Bone marrow (tissue), 2 donors: ENCODE measurements around the gene RNU6-9.
A peak's percentile ranks its signal among the peaks of the same experiment; 100 is the strongest.
"Not testable (repeated sequence)": the region's sequence is repeated elsewhere in the genome, so short reads cannot be mapped to it uniquely, and the experiment has no call there.

Experiments
- DNase-seq, 2 donors: peaks; one replicate each; lab custom pipeline; 2025; lab: John Stamatoyannopoulos, UW

The RNU6-9 gene

DNA sequence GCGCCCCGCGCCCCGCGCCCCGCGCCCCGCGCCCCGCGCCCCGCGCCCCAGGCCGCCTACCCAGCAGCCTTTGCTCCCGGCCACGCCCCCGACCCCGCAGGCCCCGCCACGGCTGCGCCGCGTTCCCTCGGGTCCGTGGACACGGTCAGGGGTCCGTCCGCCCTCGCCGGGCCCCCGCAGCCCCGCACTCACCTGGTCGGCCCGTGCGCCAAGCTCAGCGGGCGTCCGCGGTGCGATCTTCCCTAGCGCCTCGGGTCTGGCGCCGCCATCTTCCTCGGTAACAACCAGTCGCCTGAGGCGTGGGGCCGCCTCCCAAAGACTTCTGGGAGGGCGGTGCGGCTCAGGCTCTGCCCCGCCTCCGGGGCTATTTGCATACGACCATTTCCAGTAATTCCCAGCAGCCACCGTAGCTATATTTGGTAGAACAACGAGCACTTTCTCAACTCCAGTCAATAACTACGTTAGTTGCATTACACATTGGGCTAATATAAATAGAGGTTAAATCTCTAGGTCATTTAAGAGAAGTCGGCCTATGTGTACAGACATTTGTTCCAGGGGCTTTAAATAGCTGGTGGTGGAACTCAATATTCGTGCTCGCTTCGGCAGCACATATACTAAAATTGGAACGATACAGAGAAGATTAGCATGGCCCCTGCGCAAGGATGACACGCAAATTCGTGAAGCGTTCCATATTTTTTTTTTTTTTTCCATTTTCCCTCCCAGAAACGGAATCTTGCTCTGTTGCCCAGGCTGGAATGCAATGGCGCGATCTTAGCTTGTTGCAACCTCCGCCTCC is at the start of gene RNU6-9, which contains the start of gene MED16:
RNU6-9 (plus strand) TSS at position 591 of the 796 bp plus-strand sequence.
MED16 (minus strand) TSS at position 294 of the 796 bp plus-strand sequence. CDS start 2,056 bp downstream, outside the sequence.
- peak; percentile 77 to 90 for DNase-seq

DNA sequence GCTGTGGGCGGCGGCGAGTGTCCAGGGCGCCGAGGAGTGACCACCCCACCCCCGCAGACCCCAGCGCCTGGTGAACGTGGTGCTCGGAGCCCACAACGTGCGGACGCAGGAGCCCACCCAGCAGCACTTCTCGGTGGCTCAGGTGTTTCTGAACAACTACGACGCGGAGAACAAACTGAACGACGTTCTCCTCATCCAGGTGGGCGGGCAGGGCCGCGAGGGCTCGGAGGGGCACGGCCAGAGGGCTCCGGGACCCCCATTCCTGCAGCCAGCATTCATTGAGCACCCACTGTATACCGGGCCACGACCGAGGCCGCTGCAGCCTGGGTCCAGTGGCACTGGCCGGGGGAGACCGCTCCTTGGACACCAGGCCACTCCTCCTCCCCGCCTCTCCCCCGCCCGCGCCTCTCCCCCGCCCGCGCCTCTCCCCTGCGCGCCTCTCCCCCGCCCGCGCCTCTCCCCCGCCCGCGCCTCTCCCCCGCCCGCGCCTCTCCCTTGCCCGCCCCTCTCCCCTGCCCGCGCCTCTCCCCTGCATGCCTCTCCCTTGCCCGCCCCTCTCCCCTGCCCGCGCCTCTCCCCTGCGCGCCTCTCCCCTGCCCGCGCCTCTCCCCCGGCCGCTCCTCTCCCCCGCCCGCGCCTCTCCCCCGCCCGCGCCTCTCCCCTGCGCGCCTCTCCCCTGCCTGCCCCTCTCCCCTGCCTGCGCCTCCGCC is 49.3 kb upstream of the RNU6-9 start:
- no peak for DNase-seq

DNA sequence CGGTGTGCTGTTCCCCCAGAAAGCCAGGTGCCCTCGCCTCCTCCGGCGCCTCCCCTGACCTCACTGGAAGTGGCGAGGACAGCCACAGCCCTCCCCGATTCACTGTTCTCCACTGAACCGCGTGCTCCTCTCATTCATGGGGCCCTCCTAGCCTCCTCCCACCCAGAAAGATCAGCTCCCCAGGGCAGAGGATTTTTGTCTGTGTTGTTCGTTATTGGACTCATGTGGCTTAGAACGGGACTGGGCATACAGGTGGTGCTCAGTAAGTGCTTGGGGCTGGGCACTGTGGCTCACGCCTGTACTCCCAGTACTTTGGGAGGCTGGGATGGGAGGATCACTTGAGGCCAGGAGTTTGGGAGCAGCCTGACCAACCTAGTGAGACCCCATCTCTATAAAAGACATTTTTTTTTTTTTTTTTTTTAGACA is 48.7 kb upstream of the RNU6-9 start:
- no peak for DNase-seq

DNA sequence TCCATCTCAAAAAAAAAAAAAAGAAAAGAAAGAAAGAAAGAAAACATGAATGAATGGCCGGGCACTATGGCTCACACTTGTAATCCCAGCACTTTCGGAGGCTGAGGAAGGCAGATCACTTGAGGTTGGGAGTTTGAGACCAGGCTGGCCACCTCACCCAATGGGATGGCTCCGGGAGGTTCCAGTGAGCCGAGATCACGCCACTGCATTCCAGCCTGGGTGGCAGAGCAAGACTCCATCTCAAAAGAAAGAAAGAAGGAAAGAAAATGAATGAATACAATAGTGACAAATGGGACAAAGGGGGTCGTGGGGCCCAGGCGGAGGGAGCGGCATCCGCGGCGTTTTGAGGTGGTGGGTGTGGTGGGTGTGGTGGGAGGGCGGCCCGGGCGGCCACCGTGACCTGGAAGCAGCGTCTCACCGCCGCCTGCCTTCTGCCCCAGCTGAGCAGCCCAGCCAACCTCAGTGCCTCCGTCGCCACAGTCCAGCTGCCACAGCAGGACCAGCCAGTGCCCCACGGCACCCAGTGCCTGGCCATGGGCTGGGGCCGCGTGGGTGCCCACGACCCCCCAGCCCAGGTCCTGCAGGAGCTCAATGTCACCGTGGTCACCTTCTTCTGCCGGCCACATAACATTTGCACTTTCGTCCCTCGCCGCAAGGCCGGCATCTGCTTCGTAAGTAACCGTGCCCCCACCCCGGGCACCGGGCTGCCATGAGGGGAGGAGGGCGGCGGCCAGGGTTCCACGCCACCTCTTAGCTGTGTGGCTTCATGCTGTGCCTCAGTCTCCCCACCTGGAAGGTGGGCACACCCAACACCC is 47.4 kb upstream of the RNU6-9 start:
- no peak for DNase-seq

DNA sequence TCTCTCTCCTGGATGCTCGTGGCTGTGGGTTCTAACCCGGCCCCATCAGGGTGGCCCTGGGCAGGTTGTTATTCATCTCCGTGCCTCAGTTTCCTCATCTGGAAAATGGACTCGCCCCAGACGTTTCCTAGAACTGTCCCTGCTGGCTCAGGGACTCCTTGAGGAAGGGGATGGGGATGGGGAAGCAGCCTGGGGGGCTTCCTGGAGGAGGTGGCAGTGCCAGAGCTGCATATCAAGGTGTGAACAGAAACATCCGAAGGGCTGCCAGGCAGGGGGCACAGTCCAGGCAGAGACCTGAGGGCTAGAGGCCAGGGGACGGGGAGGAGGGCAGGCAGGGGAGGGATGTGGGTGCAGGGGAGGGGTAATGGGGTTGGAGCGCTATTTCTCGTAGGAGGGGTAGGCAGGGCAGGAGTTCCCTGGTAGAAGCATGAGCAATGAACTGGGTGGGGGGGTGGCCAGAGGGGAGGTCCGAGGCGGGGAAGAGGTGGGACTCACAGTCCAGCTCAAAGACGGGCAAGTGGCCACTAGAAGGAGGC is 44.8 kb upstream of the RNU6-9 start:
- no peak for DNase-seq

DNA sequence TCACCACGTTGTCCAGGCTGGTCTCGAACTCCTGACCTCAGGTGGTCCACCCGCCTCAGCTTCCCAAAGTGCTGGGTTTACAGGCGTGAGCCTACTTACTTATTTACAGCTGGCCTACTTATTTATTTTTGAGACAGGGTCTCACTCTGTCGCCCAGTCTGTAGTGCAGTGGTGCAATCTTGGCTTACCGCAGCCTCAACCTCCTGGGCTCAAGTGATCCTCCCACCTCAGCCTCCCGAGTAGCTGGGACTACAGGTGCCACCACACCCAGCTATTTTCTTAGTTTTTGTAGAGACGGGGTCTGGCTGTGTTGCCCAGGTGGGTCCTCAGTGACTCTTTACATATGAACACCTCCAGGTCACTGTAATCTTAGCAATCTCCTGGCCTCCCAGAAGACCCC is 44.1 kb upstream of the RNU6-9 start:
- not testable (repeated sequence) for DNase-seq

DNA sequence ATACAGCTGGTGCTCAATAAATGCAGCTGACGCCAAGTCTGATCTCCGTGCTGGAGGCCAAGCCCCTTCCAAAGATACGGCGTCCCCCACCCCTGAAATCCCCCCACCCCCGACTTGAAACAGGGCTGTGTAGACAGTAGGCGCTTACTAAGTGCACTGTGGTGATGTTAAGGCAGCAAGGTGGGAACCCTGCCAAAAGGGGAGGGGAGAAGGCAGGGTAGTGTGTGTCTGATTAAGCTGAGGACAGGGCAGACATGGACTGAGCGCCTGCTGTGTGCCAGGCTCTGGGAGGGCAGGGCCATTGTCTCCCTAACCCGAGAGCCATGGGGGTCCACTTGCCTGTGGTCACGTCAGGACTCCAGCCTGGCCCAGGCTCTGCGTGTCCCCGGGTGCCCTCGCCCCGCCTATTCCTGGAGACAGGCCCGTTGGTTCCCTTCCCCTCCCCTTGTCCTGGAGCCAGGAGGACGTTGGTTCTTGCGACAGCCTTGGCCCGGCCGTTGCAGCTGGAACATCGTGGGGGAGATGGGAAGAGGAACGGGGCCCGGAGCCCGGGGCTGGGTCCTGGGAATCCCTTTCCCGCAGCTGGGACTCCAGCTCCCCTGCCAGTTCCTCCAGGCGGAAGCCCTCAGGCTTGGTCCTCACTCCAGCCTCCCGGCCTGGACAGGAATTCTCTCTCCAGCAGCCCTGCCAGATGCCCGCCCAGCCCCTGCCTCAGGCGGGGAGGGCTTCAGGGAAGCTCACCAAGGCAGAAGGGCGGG is 42.9 kb upstream of the RNU6-9 start:
- peak in 1 of 2 donors; percentile 33 for DNase-seq

DNA sequence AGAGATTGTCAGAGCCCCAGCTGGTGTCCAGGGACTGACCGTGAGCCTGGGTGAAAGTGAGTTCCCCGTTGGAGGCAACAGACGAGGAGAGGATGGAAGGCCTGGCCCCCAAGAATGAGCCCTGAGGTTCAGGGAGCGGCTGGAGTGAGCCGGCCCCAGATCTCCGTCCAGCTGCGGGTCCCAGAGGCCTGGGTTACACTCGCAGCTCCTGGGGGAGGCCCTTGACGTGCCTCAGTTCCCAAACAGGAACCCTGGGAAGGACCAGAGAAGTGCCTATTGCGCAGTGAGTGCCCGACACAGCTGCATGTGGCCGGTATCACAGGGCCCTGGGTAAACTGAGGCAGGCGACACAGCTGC is 42.3 kb upstream of the RNU6-9 start:
- no peak for DNase-seq

DNA sequence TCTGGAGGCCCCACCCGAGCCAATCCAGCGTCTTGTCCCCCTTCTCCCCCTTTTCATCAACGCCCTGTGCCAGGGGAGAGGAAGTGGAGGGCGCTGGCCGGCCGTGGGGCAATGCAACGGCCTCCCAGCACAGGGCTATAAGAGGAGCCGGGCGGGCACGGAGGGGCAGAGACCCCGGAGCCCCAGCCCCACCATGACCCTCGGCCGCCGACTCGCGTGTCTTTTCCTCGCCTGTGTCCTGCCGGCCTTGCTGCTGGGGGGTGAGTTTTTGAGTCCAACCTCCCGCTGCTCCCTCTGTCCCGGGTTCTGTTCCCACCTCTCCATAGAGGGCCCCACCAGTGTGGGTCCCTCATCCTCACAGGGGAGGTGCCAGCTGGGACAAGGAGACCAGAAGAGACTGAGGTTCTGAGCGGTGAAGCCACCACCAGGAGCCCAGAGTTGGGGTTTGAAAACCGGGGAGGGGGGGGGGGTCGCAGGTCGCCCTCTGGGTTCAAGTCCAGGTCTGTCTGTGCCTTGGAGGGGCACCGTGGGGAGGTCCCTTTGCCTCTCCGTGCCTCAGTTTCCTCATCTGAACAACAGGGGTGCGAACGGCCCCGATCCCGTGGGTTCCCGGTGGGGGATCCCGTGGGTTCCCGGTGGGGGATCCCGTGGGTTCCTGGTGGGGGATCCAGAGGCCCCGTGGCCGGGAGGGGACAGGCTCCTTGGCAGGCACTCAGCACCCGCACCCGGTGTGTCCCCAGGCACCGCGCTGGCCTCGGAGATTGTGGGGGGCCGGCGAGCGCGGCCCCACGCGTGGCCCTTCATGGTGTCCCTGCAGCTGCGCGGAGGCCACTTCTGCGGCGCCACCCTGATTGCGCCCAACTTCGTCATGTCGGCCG is 40.9 kb upstream of the RNU6-9 start, which contains the start of gene ELANE:
ELANE (plus strand) TSS at position 168 of the 878 bp plus-strand sequence; CDS start at position 194, 26 bp downstream.
- peak in 1 of 2 donors; percentile 15 for DNase-seq

DNA sequence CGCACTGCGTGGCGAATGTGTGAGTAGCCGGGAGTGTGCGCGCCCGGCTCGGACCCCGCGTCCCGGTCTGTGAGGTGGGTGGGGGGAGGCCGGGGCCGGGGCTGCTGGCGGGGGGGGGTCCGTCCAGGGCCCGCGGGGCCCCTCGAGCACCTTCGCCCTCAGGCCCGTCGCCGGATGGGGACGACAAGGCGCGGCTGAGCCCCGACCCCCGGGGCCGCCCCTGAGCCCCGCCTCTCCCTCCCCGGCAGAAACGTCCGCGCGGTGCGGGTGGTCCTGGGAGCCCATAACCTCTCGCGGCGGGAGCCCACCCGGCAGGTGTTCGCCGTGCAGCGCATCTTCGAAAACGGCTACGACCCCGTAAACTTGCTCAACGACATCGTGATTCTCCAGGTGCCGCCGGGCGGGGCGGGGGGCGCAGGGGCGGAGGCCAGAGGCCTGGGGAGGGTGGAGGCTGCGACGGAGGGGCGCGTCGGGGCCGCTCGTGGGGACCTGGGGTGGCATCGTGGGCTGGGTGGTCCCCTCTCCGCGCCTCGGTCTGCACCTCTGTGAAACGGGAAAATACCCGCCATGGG is 40.2 kb upstream of the RNU6-9 start:
- no peak for DNase-seq

DNA sequence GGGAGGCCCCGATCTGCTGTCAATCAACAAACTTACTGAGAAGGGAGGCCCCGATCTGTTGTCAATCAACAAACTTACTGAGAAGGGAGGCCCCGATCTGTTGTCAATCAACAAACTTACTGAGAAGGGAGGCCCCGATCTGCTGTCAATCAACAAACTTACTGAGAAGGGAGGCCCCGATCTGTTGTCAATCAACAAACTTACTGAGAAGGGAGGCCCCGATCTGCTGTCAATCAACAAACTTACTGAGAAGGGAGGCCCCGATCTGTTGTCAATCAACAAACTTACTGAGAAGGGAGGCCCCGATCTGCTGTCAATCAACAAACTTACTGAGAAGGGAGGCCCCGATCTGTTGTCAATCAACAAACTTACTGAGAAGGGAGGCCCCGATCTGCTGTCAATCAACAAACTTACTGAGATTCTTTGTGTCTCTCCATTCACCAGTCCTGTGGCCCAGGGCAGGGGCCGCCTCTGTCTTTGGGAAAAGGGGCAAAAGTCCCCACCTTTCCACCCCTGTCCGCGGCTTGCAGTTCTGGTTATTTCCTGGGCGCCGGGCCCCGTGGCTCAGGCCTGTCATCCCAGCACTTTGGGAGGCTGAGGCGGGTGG is 39.6 kb upstream of the RNU6-9 start:
- DNase-seq = not testable (repeated sequence)

DNA sequence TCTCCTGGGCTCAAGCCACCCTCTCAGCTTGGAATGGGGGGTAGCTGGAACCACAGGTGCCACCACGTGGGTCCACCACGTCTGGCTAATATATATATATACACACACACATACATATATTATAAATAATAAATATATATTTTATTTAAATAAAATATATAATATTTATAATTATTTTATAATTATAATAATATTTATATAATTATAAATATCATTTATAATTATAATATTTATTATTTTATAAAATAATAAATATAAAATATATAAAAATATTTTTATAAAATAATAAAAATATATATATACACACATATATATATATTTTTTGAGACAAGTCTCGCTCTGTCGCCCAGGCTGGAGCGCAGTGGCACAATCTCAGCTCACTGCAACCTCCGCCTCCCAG is 38.7 kb upstream of the RNU6-9 start:
- DNase-seq = no peak

DNA sequence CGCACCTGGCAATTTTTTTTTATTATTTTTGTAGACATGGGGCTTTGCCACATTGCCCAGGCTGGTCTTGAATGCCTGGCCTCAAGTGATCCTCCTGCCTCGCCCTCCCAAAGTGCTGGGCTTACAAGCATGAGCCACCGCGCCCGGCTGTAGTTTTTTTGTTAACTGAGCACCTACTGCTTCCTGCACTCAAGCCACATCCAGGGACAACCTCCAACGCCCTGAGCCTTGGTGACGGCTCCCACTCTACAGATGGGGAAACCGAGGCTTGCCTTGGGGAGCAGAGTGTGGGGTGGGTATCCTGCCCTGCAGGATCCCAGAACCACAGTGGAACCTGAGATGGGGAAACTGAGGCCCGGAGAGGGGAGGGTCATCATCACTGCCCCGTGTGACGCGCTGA is 38.1 kb upstream of the RNU6-9 start:
- DNase-seq = no peak

DNA sequence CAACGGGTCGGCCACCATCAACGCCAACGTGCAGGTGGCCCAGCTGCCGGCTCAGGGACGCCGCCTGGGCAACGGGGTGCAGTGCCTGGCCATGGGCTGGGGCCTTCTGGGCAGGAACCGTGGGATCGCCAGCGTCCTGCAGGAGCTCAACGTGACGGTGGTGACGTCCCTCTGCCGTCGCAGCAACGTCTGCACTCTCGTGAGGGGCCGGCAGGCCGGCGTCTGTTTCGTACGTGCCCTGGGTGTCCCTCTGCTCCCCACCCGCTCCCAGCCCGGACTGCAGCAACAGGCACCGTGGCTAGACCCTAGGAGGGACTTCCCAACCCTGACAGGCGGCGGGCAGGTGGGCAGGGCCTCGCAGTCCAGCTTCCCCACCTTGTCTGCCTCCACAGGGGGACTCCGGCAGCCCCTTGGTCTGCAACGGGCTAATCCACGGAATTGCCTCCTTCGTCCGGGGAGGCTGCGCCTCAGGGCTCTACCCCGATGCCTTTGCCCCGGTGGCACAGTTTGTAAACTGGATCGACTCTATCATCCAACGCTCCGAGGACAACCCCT is 37.6 kb upstream of the RNU6-9 start:
- DNase-seq = no peak

DNA sequence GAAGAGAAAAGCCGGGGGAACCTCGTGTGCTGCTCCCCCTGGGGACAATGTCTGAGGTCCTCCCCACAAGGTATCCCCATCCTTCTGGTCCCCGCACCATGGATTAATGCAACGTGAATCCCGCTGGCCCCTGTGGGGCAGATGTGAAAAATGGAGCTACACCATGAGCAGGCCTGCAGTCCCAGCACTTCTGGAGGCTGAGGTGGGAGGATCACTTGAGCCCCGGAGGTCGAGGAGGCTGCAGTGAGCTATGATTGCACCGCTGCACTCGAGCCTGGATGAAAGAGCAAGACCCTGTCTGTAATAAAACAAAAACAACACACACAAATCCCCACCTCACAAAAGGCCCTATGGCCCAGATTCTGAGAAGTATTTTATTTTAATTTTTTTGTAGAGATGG is 35.0 kb upstream of the RNU6-9 start:
- no peak for DNase-seq

DNA sequence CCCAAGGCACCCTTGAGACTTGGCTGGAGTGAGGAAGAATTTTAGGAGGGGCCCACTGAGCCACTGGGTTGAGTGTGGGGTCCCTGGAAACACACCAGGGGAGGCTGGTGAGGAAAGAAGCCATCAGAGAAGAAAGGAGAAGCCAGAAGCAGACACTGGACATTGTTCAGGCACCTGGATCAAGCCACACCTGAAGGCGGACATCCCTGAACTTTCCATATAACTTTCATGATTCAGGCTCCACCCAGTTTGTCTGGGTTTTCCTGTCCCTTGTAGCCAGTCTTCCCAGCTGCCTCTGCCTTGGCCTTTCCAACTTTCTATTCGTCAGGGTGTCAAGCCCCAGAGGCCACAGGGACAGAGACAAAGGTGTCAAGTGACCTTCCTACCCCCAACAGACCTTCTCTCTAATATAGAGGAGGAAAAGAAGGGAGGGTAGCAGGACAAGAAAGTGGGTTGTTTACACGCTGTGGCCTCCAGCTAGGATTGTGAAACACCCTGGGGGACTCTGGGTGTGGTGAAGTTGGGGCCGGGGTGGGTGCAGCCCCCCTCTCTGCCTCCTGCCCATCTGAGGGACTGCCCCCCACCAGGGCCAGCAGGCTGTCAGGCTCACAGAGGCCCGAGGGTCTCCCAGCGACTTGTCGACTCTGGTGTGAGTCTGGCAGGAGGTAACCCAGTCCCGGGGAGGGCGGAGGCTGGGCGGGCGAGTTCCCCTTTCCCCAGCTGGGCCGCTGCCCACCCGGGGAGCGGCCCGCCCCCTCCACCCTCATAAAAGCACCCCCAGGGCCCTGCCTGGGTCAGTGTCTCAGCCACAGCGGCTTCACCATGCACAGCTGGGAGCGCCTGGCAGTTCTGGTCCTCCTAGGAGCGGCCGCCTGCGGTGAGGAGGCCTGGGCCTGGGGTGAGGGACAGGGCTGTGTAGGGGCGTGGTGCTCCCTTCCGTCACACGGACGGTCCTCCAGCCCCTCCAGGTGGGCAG is 34.1 kb upstream of the RNU6-9 start, which contains the start of gene CFD:
CFD (plus strand) TSS at position 797 of the 976 bp plus-strand sequence; CDS start at position 823, 26 bp downstream.
- DNase-seq = peak; percentile 13 to 60

DNA sequence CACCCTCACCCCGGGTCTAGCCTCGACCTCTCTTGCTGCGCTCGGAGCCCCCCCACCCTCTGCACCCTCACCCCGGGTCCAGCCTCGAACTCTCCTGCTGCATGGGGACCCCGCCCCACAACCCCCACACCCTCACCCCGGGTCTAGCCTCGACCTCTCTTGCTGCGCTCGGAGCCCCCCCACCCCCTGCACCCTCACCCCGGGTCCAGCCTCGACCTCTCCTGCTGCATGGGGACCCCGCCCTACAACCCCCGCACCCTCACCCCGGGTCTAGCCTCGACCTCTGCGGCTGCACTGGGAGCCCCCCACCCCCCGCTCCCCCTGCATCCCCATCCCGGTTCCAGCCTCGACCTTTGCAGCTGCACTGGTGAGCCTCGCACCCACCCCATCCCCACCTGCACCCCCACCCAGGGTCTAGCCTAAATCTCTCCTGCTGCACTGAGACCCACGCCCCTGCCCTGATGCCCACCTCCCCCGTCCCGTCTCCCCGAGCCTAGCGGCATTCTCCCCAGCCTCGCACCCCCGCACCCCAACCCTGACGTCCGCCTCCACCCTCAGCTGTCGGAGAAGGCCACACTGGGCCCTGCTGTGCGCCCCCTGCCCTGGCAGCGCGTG is 32.0 kb upstream of the RNU6-9 start:
- no peak for DNase-seq
